HPDE6-E6E7 (cell line): ENCODE measurements around the gene GPX1.

Experiments
- DNase-seq: peaks from one replicate; pipeline ENCODE4 v3.0.0; 2011; ENCODE audit warnings: missing footprints; ENCODE audit errors: extremely low spot score

GPX1 gene

DNA sequence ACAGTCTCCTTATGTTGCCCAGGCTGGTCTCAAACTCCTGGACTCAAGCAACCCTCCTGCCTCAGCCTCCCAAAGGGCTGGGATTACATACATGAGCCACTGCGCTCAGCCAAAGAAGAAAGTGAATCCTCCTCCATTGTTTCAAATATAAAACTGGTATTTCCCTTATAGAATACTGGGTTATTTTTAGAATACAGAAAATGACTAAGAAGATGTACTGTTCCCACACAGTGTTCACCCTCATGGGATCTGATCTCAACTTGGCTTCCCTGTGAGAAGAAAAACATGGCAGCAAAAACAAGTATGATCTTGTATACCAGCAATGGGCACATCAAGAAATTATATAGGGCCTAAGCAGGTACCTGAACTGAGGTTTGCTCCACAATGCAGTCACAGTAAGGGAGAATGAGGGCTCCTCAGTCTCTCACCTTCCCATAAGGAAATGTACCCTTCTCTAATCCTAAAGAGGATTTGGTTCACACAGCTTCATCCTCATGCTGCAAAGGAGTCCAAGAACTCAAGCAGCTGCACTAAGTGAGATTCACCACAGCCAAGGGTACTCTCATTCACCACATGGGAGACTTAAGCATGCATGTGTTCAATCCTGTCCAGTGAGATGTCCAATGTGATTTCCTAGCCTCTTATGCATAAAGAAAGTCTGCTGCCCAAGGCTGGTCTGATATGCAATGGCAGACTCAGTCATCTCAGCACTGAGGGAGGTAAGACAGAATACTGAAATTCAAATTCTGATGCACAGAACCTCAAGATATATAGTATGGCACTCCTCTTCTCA lies 44.1 kb downstream of the GPX1 start:
- DNase-seq, result no peak

DNA sequence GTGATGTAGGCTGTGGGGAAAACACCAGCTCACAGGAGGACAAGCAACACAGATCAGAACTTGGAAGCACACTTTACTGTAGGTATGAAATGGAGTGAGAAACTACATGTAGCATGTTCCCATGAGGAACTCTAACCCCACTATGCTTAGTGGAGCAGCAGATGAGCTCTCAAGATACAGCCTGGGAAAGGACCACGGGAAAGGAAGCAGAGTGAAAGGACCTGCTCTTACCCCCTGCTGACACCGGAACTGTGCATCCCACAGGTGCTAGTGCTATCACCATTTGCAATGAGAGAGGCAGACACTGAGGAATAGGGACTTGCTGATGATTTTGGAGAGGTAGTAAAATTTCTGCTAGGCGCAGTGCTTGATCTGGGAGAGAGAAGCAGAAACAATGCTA lies 46.9 kb downstream of the GPX1 start:
- DNase-seq, result no peak

GRCh38 chr3:49310677-49311076 lies 47.5 kb downstream of the GPX1 start:
- DNase-seq, result no peak
